ENCODE measurements around the gene ZMYND8.
"Not testable (repeated sequence)": the region's sequence is repeated elsewhere in the genome, so short reads cannot be mapped to it uniquely, and the experiment has no call there.

ZMYND8 gene

DNA sequence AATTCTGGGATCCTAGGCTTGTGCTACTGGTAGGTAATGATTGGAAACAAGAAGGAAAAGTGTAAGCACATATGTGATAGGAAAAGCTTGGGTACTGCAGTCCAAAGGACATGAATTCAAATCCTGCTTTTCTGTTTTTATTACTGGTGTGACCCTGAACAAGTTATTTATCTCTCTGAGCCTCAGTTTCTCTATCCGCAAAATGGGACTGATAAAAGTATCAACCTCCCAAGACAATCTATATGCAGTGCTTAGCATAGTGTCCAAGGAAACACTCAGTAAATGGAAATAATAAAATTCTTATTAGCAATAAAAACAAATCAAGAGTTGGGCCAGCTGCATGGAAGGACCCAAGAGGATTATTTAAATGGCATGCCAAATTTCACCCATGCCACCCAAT is 108.5 kb downstream of the ZMYND8 start:
- FAIRE-seq (no peak), DNase-seq (ENCODE audit: insufficient read length, low spot score) (no peak)
- TF ChIP-seq POU2F2 (IDR thresholded peaks at IDR 0.05; ENCODE audit: low read depth, low read length), result no peak
- no peak for TF ChIP-seq SPI1 (IDR thresholded peaks at IDR 0.05; ENCODE audit: low read depth, low read length)
- TF ChIP-seq TAF1 (IDR thresholded peaks at IDR 0.05; ENCODE audit: low read depth, low read length), result no peak
- TF ChIP-seq POLR2AphosphoS5 (IDR thresholded peaks at IDR 0.05; ENCODE audit: low read depth, low read length), result no peak
- no peak for TF ChIP-seq PAX5 (IDR thresholded peaks at IDR 0.05; ENCODE audit: insufficient read depth, low read length, severe bottlenecking)
- no peak for TF ChIP-seq POLR2A (IDR thresholded peaks at IDR 0.05; ENCODE audit: low read depth, low read length)

DNA sequence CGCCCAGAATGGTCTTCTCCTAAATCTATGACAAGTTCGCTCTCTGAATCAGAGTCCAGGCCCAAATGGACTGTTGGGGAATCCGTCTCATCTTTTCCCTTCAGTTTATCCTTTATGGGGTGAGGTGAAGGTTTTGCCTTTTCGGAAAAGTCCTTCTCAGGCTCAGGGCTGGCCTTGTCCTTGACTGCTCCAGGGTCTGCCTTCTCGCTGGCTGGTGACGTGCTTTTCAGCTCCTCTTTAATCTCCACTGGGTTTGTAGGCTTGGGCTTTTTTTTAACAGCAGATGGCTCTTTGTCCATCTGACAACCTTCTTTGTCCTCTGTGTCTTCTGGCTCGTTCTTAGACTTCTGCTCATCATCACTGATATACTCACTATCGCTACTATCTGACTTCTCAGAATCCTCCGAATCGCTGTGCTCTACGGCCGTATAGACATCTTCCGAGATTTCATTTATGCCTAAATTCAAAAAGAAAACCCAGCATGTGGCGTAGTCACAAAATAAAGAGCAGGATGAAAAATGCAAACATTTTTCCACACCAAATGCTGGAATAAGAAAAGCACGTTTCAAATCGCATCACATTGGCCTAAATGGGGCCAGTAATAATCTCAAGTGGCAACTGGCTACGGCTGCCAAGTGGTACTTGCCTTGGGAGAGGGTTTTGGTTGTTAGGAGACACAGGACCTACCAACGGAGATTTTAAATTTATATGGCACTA is 110.3 kb downstream of the ZMYND8 start:
- TF ChIP-seq PAX5 (IDR thresholded peaks at IDR 0.05; ENCODE audit: insufficient read depth, low read length, severe bottlenecking) (no peak), SPI1 (IDR thresholded peaks at IDR 0.05; ENCODE audit: low read depth, low read length) (no peak), POLR2A (IDR thresholded peaks at IDR 0.05; ENCODE audit: low read depth, low read length) (no peak), TAF1 (IDR thresholded peaks at IDR 0.05; ENCODE audit: low read depth, low read length) (no peak), POU2F2 (IDR thresholded peaks at IDR 0.05; ENCODE audit: low read depth, low read length) (no peak), POLR2AphosphoS5 (IDR thresholded peaks at IDR 0.05; ENCODE audit: low read depth, low read length) (no peak)
- no peak for FAIRE-seq
- no peak for DNase-seq (ENCODE audit: insufficient read length, low spot score)

DNA sequence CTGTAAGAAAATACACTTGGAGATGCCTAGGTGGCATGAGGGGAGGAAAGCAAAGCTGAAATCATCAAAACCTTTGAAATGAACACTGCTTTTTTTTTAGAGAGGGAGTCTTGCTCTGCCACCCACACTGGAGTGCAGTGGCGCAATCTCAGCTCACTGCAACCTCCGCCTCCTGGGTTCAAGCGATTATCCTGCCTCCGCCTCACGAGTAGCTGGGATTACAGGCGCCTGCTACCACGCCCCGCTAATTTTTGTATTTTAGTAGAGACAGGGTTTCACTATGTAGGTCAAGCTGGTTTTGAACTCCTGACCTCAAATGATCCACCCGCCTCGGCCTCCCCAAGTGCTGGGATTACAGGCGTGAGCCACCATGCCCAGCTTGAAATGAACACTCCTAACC is 111.3 kb downstream of the ZMYND8 start:
- not testable (repeated sequence) for DNase-seq (ENCODE audit: insufficient read length, low spot score); FAIRE-seq

- DNase-seq (ENCODE audit: insufficient read length, low spot score), result no peak
- no peak for FAIRE-seq
- TF ChIP-seq SPI1 (IDR thresholded peaks at IDR 0.05; ENCODE audit: low read depth, low read length) (no peak), TAF1 (IDR thresholded peaks at IDR 0.05; ENCODE audit: low read depth, low read length) (no peak)
These were observed 112.0 kb downstream of the ZMYND8 start for GRCh38 chr20:47244451-47244850.

GRCh38 chr20:47243532-47244305 is 112.8 kb downstream of the ZMYND8 start:
- TF ChIP-seq TAF1 (IDR thresholded peaks at IDR 0.05; ENCODE audit: low read depth, low read length) (no peak), SPI1 (IDR thresholded peaks at IDR 0.05; ENCODE audit: low read depth, low read length) (no peak), PAX5 (IDR thresholded peaks at IDR 0.05; ENCODE audit: insufficient read depth, low read length, severe bottlenecking) (no peak), POLR2AphosphoS5 (IDR thresholded peaks at IDR 0.05; ENCODE audit: low read depth, low read length) (no peak), POU2F2 (IDR thresholded peaks at IDR 0.05; ENCODE audit: low read depth, low read length) (no peak), POLR2A (IDR thresholded peaks at IDR 0.05; ENCODE audit: low read depth, low read length) (no peak)
- FAIRE-seq, result no peak
- no peak for DNase-seq (ENCODE audit: insufficient read length, low spot score)

GRCh38 chr20:47243003-47243402 is 113.5 kb downstream of the ZMYND8 start:
- DNase-seq (ENCODE audit: insufficient read length, low spot score) (no peak), FAIRE-seq (no peak)
- no peak for TF ChIP-seq SPI1 (IDR thresholded peaks at IDR 0.05; ENCODE audit: low read depth, low read length)
- TF ChIP-seq TAF1 (IDR thresholded peaks at IDR 0.05; ENCODE audit: low read depth, low read length), result no peak
- no peak for TF ChIP-seq POLR2A (IDR thresholded peaks at IDR 0.05; ENCODE audit: low read depth, low read length)

- no peak for FAIRE-seq
- TF ChIP-seq POLR2A (IDR thresholded peaks at IDR 0.05; ENCODE audit: low read depth, low read length), result no peak
- no peak for TF ChIP-seq SPI1 (IDR thresholded peaks at IDR 0.05; ENCODE audit: low read depth, low read length)
- no peak for TF ChIP-seq POLR2AphosphoS5 (IDR thresholded peaks at IDR 0.05; ENCODE audit: low read depth, low read length)
- TF ChIP-seq PAX5 (IDR thresholded peaks at IDR 0.05; ENCODE audit: insufficient read depth, low read length, severe bottlenecking), result no peak
- TF ChIP-seq POU2F2 (IDR thresholded peaks at IDR 0.05; ENCODE audit: low read depth, low read length), result no peak
- no peak for TF ChIP-seq TAF1 (IDR thresholded peaks at IDR 0.05; ENCODE audit: low read depth, low read length)
- no peak for DNase-seq (ENCODE audit: insufficient read length, low spot score)
These were observed 115.1 kb downstream of the ZMYND8 start for GRCh38 chr20:47241345-47241781.

DNA sequence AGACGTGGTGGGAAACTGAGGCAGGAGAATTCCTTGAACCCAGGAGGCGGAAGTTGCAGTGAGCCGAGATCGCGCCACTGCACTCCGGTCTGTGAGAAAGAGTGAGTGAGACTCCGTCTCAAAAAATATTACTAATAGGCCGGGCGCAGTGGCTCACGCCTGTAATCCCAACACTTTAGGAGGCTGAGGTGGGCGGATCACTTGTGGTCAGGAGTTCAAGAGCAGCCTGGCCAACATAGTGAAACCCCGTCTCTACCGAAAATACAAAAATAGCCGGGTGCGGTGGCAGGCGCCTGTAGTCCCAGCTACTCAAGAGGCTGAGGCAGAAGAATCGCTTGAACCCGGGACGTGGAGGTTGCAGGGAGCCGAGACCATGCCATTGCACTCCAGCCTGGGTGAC is 116.4 kb downstream of the ZMYND8 start:
- FAIRE-seq; DNase-seq (ENCODE audit: insufficient read length, low spot score): not testable (repeated sequence)

GRCh38 chr20:47239719-47240067 is 116.8 kb downstream of the ZMYND8 start:
- DNase-seq (ENCODE audit: insufficient read length, low spot score), result no peak
- TF ChIP-seq PAX5 (IDR thresholded peaks at IDR 0.05; ENCODE audit: insufficient read depth, low read length, severe bottlenecking) (no peak), POLR2AphosphoS5 (IDR thresholded peaks at IDR 0.05; ENCODE audit: low read depth, low read length) (no peak), TAF1 (IDR thresholded peaks at IDR 0.05; ENCODE audit: low read depth, low read length) (no peak), POU2F2 (IDR thresholded peaks at IDR 0.05; ENCODE audit: low read depth, low read length) (no peak), POLR2A (IDR thresholded peaks at IDR 0.05; ENCODE audit: low read depth, low read length) (no peak), SPI1 (IDR thresholded peaks at IDR 0.05; ENCODE audit: low read depth, low read length) (no peak)
- FAIRE-seq, result no peak

DNA sequence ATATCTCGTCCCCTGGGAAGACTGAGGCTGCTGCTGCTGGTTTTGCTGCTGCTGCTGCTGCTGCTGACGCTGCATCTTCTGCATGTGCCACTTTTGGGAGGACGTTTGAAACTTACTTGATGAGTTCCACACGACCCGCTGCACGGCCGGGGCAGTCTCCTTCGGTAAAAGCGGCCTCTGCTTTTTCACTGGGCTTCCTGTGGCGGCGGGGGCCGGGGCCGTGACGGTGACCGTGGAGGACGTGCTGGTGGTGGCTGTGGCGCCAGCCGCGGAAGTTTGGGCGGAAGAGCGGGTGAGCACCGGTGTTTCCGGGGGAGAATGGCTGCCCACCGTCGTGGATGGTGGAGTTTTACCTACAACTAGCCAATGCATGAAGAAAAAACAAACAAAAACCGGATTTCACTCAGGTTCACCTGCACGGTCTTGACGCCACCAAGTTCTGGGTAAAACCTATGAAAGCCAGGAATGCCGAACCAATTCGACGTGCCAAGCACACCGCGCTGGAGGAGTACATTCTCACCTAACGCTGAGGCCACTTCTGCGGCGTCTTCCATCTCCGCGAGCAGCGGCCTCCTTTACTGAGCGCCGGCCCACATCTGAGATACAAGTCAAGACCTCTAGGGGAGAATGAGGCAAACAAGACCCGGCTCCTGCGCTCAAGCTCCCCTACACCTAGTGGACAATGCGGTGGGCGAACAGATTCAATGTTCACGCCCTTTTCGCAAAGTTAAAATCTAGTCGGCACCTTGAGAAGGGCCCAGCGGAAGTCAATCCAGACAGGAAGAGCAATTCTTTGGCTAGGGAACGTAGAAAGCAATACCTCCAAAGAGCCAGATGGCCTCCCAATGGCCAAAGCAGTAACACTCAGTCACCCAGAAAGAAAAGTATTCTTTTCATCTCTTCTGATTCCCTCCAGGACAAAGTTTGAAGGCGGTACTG is 117.5 kb downstream of the ZMYND8 start:
- DNase-seq (ENCODE audit: insufficient read length, low spot score) (no peak), FAIRE-seq (no peak)
- TF ChIP-seq SPI1 (IDR thresholded peaks at IDR 0.05; ENCODE audit: low read depth, low read length), result no peak
- no peak for TF ChIP-seq POLR2AphosphoS5 (IDR thresholded peaks at IDR 0.05; ENCODE audit: low read depth, low read length)
